Stomach (tissue), 9 donors: ENCODE results near the gene PCBD1. TPM values are rescaled to one million over a fixed set of nuclear protein-coding genes. Genes with fewer than 3 reads are reported as not detected.
A peak's percentile ranks its signal among the peaks of the same experiment; 100 is the strongest.
"Not testable (repeated sequence)": the region's sequence is repeated elsewhere in the genome, so short reads cannot be mapped to it uniquely, and the experiment has no call there.

ENCODE experiments used
- DNase-seq, 2 donors: peaks; one replicate each; pipeline versions ENCODE4 v3.0.0 to v3.0.0-alpha.2; 2013 to 2019
- H3K27ac ChIP-seq, 5 donors: fragments of 200-600 bp in 4 of 5; sonication (generic) in 4 of 5; one replicate each; pipeline ENCODE4 v1.5.1; 2013 to 2019; ENCODE audit warnings: mild to moderate bottlenecking in 1 of 5, moderate library complexity in 1 of 5
- H3K27me3 ChIP-seq, 3 donors: fragments of 200-600 bp; sonication (generic); one replicate each; pipeline ENCODE4 v1.5.1; 2017 to 2019; ENCODE audit warnings: mixed run types in 1 of 3
- H3K36me3 ChIP-seq, 4 donors: fragments of 200-600 bp; sonication (generic); 1 replicate in 3 of 4; 2 replicates in 1 of 4; pipeline ENCODE4 v1.5.1; 2016 to 2019
- H3K4me1 ChIP-seq, 4 donors: fragments of 200-600 bp; sonication (generic); one replicate each; pipeline ENCODE4 v1.5.1; 2016 to 2019
- H3K4me3 ChIP-seq, 4 donors: fragments of 200-600 bp; sonication (generic) in 3 of 4; one replicate each; pipeline ENCODE4 v1.5.1; 2016 to 2019; ENCODE audit warnings: mild to moderate bottlenecking in 1 of 4
- H3K9me3 ChIP-seq, 4 donors: fragments of 200-600 bp; sonication (generic); one replicate each; pipeline ENCODE4 v1.5.1; 2016 to 2019
- CTCF ChIP-seq, 7 experiments: fragments of 450-650 bp in 4 of 7; fragments of 200-600 bp in 3 of 7; sonication (generic) in 3 of 7; IDR thresholded peaks; one replicate each; pipeline ENCODE4 v1.5.1; 2016 to 2019; ENCODE audit warnings: antibody characterized with exemption in 7 of 7, control low read depth in 2 of 7, mild to moderate bottlenecking in 1 of 7
- EP300 ChIP-seq: sonication (generic); formaldehyde crosslinking; IDR thresholded peaks from one replicate; pipeline ENCODE4 v1.6.1; 2017; ENCODE audit warnings: antibody characterized with exemption
- POLR2A ChIP-seq, 4 donors: fragments of 450-650 bp; IDR thresholded peaks; one replicate each; pipeline ENCODE4 v1.6.1; 2016; ENCODE audit warnings: antibody characterized with exemption in 4 of 4, control low read depth in 2 of 4, mild to moderate bottlenecking in 1 of 4, moderate library complexity in 1 of 4
- POLR2AphosphoS5 ChIP-seq, 3 donors: sonication (generic); formaldehyde crosslinking; IDR thresholded peaks; one replicate each; pipeline ENCODE4 v1.6.1; 2016; ENCODE audit warnings: antibody characterized with exemption in 3 of 3
- WGBS, 5 donors: extraction: QIAGEN DNeasy Blood & Tissue Kit in 3 of 5; methylation state at CpG; one replicate each; pipeline versions ENCODE4 v1.1.5 to v1.1.7; 2013 to 2018; 5-methylcytosine and 5-hydroxymethylcytosine counted together
- intact Hi-C: fragments of 100-400 bp; cut with DNase I; formaldehyde crosslinking; loops from one replicate; pipeline ENCODE4 v1.15.1; 2023; ENCODE audit warnings: low total_unique reads
- polyA plus RNA-seq, 3 donors: library from polyadenylated mRNA; stranded (reverse); fragments of 200-250 nt; gene quantifications; one replicate each; pipeline ENCODE4 v1.2.3, GENCODE V29; 2013
- total RNA-seq, 5 donors: library from RNA; depleted of rRNA; stranded (reverse); fragments of >200 nt; gene quantifications; one replicate each; pipeline versions ENCODE4 v1.1.0 to v1.2.3, GENCODE V29; 2014 to 2016
- donor health status: healthy with polysubstance abuse.
- donor health status: Bipolar disorder and iron deficiency.
- donor health status: healthy.

PCBD1 gene
- total and polyA plus RNA-seq, 8 donors = 29.4 to 130 (median 66.1) TPM

DNA sequence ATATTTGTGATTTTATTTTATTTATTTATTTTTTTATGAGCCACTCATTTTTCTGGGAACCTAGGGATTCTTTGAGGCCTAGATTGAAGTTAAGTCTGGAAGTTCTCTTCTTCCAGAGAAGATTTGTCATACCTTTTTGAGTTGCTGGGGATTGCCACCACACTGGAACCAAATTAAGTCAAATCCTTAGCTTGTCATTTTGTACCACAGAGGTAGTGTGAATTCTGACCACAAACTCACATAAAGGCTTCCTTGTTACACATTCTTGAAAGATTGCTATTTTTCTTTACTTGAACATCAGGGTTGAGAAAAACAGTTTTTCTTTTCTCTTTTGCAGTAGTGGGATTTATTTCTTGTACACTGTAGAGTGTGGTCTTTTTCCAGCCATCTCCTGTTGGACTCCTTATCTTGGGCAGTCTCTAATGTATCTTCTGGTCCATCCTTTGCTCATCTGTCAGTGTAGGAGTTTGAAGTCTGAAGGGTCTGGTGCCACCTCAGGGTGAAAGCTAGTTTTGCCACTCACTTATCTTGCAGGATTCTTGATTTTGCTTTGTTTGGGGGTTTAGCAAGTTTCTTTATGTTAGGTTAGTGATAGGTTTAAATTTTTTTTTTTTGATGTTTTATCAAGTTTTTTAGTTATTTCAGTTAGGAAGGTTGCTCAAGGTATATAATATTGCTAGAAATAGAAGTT is 24.8 kb downstream of the PCBD1 start:
- Histone ChIP-seq H3K4me1 (peaks cover 0 to 8% (median 0%) of the 10 kb centered on the region in 4 donors), H3K36me3 (peaks cover 14 to 69% (median 52%) of the 10 kb centered on the region in 4 donors), H3K27ac (no peak overlapping the region), H3K4me3 (no peak overlapping the region), H3K27me3 (no peaks in the 10 kb centered on the region), H3K9me3 (no peaks in the 10 kb centered on the region)
- no peak for TF ChIP-seq POLR2A (IDR thresholded peaks at IDR 0.05)
- TF ChIP-seq CTCF (IDR thresholded peaks at IDR 0.05) = no peak
- TF ChIP-seq EP300 = no peak
- no peak for TF ChIP-seq POLR2AphosphoS5 (IDR thresholded peaks at IDR 0.05)
- DNase-seq = no peak
- intact Hi-C loops = no loop called here

- H3K4me1 ChIP-seq, intact Hi-C loops, H3K27me3 ChIP-seq, H3K9me3 ChIP-seq, H3K27ac ChIP-seq, H3K4me3 ChIP-seq, DNase-seq: not testable (repeated sequence)
- 96 to 99% (median 97%) methylated on average over 10 to 42 of the region's 42 CpGs for WGBS, 5 donors
- peaks cover 14 to 83% (median 71%) of the 10 kb centered on the region in 4 donors for H3K36me3 ChIP-seq
Measured at GRCh38 chr10:70861495-70862197, 26.7 kb downstream of the PCBD1 start.

GRCh38 chr10:70858759-70859158 is 29.6 kb downstream of the PCBD1 start:
- intact Hi-C loops = no loop called here
- no peak overlapping the region for H3K4me3 ChIP-seq
- DNase-seq = peak in 1 of 2 donors; percentile 27
- H3K27ac ChIP-seq = no peak overlapping the region
- no peaks in the 10 kb centered on the region for H3K27me3 ChIP-seq
- WGBS, 5 donors = 49 to 76% (median 65%) methylated on average over 5 of the region's 5 CpGs
- TF ChIP-seq POLR2AphosphoS5 (IDR thresholded peaks at IDR 0.05) (no peak), POLR2A (IDR thresholded peaks at IDR 0.05) (no peak), CTCF (IDR thresholded peaks at IDR 0.05) (no peak), EP300 (no peak)
- H3K36me3 ChIP-seq = peaks cover 14 to 98% (median 95%) of the 10 kb centered on the region in 4 donors
- no peaks in the 10 kb centered on the region for H3K9me3 ChIP-seq
- peaks cover 0 to 2% (median under 1%) of the 10 kb centered on the region in 4 donors for H3K4me1 ChIP-seq

- intact Hi-C loops = no loop called here
- H3K9me3 ChIP-seq = no peaks in the 10 kb centered on the region
- WGBS, 5 donors = 43 to 56% (median 52%) methylated on average over 2 of the region's 2 CpGs
- no peak for TF ChIP-seq POLR2AphosphoS5 (IDR thresholded peaks at IDR 0.05)
- no peak for TF ChIP-seq EP300
- TF ChIP-seq CTCF (IDR thresholded peaks at IDR 0.05) = no peak
- no peak for TF ChIP-seq POLR2A (IDR thresholded peaks at IDR 0.05)
- no peaks in the 10 kb centered on the region for H3K27me3 ChIP-seq
- DNase-seq = peak; percentile 42 to 55
- H3K4me1 ChIP-seq = peaks cover 8 to 16% (median 12%) of the 10 kb centered on the region in 4 donors
- peaks cover 11 to 97% (median 96%) of the 10 kb centered on the region in 4 donors for H3K36me3 ChIP-seq
- H3K27ac ChIP-seq = no peak overlapping the region
- no peak overlapping the region for H3K4me3 ChIP-seq
Measured at GRCh38 chr10:70856454-70856853, 31.9 kb downstream of the PCBD1 start.

GRCh38 chr10:70853457-70853856 is 34.9 kb downstream of the PCBD1 start:
- DNase-seq = no peak
- peaks cover 5 to 81% (median 79%) of the 10 kb centered on the region in 4 donors for H3K36me3 ChIP-seq
- H3K4me1 ChIP-seq = peaks cover 10 to 34% (median 16%) of the 10 kb centered on the region in 4 donors
- TF ChIP-seq POLR2A (IDR thresholded peaks at IDR 0.05) = no peak
- TF ChIP-seq CTCF (IDR thresholded peaks at IDR 0.05) = no peak
- no peak for TF ChIP-seq POLR2AphosphoS5 (IDR thresholded peaks at IDR 0.05)
- TF ChIP-seq EP300 = no peak
- intact Hi-C loops = no loop called here
- H3K4me3 ChIP-seq = no peak overlapping the region
- no peak overlapping the region for H3K27ac ChIP-seq
- no peaks in the 10 kb centered on the region for H3K9me3 ChIP-seq
- 79 to 96% (median 82%) methylated on average over 1 of the region's 1 CpG for WGBS, 5 donors
- H3K27me3 ChIP-seq = no peaks in the 10 kb centered on the region
